ENCODE data around the gene RAMP1.

GRCh38 chr2:237815637-237816036 lies 43.8 kb upstream of the RAMP1 start:
- TF ChIP-seq EZH2 (IDR thresholded peaks at IDR 0.05; ENCODE audit: borderline replicate concordance, low read length): no peak
- TF ChIP-seq, protein P1, sequence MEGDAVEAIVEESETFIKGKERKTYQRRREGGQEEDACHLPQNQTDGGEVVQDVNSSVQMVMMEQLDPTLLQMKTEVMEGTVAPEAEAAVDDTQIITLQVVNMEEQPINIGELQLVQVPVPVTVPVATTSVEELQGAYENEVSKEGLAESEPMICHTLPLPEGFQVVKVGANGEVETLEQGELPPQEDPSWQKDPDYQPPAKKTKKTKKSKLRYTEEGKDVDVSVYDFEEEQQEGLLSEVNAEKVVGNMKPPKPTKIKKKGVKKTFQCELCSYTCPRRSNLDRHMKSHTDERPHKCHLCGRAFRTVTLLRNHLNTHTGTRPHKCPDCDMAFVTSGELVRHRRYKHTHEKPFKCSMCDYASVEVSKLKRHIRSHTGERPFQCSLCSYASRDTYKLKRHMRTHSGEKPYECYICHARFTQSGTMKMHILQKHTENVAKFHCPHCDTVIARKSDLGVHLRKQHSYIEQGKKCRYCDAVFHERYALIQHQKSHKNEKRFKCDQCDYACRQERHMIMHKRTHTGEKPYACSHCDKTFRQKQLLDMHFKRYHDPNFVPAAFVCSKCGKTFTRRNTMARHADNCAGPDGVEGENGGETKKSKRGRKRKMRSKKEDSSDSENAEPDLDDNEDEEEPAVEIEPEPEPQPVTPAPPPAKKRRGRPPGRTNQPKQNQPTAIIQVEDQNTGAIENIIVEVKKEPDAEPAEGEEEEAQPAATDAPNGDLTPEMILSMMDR (IDR thresholded peaks at IDR 0.05; ENCODE audit: low read length): no peak

Measured in OCI-LY1 (cell line).